Stimulated activated CD4-positive, alpha-beta T cell treated with anti-CD3 and anti-CD28 coated beads, Interleukin-1b, Interleukin-23, amount 100 ng/mL, for 4 hours (primary cell): Measurements from ENCODE around the gene NR1H2.
"Not testable (repeated sequence)": the region's sequence is repeated elsewhere in the genome, so short reads cannot be mapped to it uniquely, and the experiment has no call there.

Experiments
- DNase-seq, 2 donors: peaks; one replicate each; pipeline ENCODE4 v3.0.0-alpha.2; 2020; ENCODE audit warnings: low read depth in 2 of 2

NR1H2 gene

DNA sequence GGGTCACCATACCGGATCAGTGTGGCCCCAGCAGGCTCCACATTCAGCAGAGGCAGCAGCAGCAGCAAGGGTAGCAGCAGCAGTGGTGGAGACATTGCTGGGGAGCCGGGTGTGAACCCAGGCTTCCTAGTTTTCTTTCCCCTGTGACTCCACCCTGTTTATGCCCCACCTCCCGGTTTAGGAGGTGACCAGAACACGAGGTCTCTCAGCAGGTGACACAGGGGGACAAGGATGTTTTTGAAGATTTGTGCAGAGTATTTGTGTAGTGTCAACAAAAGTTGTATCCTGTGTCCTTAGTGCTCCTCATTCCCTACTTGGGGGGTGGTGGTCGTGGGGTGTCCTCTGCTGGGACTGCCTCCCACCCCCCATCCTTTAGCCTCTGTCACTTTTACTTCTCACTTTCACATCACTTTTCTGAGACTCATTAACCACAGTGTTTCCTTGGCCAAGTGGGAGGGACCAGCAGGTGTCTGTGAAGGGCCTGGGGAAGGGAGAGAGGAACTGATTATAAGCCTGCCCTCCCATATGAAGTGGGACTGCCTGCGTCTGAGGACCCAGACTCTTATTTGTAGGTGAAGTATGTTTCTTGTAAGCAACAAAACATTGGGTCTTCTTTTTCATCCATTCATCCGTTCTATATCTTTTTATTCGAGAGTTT, 31.5 kb upstream of the NR1H2 start:
- no peak for DNase-seq

DNA sequence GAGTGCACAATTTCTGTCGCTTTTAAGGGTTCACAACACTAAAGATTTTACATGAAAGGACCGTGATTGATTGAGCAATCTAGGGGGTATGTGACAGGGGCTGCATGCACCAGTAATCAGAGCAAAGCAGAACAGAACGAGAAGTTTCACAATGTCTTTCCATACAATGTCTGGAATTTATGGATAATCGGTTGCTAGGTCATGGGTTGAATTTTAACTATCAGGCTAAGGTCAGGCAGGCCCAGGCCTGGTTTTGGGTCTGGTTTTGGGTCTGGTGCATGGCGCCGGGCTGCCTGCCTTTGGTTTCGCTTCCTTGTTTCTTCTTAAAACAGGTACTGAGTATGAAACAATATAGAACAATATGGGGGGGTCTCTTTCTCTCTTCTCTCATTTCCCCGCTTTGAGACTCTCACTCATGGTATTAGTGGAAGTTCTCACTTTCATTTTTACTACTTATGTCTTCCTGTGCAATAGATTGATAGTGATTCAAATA, 29.1 kb upstream of the NR1H2 start:
- DNase-seq, result not testable (repeated sequence)

DNA sequence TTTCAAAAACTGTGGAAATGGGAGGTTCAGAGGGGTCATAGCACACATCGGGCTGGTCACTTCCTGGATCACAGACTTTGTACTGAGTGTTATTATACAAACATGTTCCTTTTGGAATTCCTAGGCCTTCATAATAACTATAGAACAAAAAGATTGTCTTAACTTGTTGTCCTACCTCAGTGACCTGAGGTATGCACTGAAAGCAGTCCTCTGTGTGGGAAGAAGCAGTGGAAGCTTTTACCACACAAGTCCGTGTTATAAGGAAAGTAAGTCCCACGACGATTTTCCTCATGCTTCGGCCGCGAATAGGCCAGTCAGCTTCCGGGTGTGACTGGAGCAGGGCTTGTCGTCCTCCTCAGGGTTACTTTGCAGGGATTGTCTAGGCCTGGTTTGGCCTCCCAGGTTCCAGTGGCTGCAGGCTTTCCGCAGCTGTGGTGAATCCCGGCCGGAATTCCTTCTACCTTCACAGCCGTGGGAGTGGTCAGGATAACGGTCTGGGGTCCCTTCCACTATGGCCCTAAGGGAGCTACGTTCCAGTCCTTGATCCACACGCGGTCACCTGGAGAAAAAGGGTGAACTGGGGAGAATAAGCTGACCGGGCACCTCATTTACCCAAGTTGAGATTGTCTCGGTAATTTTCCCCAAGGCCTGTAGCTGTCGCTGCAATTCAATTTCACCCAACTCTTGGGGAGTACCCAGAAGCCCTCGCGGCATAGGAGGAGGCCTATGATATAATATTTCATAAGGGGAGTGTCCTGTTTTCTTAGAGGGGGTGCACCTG, 26.8 kb upstream of the NR1H2 start:
- DNase-seq, result no peak

DNA sequence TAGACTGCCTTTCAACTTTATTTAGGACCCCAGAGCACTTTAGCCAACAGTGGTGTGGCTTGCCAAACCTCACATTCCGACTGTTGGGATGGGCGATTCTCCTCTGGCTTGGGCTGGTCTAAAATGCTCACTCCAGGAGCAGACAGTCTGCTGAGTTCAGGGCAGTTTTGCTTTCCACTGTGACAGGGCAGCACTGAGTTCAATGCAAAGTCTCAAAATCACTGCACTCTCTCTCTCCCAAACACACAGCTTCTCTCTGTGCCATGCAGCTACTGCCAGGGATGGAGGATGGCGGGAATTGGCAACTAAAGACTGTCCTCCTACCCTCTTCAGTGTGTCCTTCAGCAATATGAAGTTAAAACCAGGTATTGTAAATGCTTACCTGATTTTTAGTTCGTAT, 24.0 kb upstream of the NR1H2 start:
- DNase-seq, result no peak

DNA sequence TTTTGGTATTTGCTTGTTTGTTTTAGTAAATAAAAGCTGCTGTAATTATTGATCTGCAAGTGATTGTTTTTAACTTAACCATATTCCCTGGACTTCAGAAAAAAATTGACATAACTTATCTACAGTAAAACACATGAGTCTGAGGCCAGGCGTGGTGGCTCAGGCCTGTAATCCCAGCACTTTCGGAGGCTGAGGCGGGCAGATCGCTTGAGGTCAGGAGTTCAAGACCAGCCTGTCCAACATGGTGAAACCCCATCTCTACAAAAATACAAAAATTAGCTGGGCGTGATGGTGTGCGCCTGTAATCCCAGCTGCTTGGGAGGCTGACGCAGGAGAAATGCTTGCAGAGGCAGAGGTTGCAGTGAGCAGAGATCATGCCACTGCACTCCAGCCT, 22.8 kb upstream of the NR1H2 start:
- not testable (repeated sequence) for DNase-seq

DNA sequence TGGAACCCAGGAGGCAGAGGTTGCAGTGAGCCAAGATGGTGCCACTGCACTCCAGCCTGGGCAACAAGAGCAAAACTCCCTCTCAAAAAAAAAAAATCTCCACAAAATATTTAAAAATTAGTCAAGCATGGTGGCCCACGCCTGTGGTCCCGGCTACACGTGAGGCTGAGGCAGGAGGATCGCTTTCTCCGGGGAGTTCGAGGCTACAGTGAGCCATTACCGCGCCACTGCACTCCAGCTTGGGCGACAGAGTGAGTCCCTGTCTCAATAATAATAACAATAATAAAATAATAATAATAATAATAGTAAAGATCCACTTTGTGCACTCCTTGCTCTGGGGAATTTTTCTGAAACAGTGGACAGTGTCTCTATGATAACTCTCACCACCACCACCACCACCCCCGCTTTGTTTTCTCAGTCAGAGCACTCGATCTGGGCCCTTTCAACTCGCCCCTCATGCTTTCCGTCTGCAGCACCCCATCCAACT, 19.5 kb upstream of the NR1H2 start:
- no peak for DNase-seq

DNA sequence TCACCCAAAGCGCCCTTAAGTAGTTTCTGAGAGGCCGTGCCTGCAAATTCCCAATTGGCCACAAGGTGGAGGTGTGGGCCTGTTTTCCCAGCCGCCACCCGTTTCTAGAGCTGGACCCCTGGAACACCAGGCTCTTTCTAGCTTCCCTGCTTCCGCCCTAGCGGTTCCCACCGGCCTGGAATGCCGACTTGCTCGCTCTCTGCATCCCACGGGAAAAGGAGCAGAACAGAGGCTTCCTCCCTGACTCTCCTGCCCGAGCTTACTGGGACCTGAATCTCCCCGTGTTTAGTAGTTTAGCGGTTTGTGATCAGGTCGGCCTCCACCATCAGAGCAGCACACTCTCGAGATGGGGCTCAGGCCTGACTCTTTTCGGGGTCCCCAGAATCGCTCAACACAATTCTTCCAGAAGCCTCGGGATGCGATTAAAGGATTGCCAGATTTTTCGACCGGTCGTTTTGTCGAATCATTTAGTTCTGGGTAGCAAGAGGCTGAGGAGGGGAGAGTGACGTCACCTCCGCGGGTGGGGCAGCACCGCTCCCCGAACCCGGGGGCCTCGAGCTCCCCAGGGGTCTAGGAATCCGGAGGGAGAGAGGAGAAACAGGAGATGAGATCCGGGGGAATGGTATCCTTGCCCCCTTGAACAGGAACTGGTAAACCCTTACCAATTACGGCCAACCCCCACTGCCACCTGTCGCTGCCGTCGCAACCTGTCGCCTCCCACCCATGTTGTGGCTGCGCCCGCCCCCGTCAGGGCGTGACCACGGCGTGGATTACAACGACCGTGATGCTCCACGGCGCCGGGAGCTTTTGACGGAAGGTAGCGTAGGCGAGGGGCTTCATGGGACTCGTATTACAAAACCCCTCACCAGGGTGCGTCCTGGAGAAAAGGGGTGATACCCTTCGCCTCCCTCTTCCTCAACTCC, 18.8 kb upstream of the NR1H2 start:
- DNase-seq, result peak; percentile 84 to 85

DNA sequence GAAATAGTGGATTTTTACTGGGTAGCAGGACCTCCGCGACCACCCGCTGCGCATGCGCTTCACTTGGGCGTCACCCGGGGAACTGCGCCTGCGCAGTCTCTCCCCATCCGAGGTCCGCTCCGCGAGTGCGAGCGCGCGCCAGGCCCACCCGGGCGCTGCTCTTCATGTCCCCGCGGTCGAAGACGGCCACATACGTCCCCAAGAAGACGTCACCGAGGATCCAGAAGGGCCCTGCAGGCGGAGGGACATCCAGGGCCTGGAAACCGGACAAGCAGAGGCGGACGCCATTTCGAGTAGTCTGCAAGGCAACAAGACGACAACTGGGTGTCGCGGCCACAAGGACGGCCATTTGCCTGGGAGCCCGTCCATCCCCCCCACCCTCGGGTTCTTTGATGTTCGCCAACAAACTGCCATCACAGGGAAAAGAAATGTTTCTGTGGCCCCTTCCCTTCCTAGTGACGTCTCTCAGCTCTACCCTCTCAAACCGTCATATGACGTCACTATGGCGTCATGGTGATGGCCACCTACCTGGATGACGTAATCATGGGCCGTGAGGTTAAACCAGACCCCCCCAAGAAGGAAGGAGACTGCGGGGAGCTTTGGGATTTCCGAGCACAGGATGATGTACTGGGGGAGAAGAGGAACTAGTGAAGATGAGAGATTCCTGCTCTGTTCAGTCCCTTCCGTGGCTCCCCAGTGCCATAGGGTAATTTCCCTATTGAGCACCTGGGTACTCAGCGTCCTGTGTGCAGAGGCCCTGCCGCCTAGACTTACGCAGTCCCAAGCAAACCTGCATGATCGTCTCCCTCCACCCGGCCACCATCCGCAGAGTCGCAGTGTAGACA, 17.6 kb upstream of the NR1H2 start:
- DNase-seq, result peak; percentile 72 to 74

DNA sequence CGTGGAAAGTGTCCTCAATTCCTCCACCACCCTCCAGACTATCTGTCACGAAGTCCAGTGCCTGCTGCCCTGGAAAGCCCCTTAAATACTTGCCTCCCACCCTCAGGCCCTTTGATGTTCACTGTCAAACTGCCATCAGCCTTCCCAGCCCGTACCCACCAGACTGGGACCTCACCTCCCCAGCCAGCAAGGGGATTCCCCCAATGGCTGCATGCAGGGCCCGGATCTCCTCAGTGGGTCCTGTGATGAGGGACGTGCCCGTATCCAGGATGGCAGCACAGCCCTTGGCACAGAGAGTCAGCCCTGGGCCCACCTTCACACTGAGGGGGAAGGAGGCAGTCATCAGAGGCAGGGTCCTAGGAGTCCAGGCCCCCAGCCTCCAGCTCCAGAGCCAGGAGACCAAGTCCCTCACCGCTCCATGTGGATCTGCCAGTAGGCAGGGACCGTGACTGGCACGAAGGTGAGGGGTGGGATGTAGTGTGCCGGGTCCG, 16.9 kb upstream of the NR1H2 start:
- no peak for DNase-seq

DNA sequence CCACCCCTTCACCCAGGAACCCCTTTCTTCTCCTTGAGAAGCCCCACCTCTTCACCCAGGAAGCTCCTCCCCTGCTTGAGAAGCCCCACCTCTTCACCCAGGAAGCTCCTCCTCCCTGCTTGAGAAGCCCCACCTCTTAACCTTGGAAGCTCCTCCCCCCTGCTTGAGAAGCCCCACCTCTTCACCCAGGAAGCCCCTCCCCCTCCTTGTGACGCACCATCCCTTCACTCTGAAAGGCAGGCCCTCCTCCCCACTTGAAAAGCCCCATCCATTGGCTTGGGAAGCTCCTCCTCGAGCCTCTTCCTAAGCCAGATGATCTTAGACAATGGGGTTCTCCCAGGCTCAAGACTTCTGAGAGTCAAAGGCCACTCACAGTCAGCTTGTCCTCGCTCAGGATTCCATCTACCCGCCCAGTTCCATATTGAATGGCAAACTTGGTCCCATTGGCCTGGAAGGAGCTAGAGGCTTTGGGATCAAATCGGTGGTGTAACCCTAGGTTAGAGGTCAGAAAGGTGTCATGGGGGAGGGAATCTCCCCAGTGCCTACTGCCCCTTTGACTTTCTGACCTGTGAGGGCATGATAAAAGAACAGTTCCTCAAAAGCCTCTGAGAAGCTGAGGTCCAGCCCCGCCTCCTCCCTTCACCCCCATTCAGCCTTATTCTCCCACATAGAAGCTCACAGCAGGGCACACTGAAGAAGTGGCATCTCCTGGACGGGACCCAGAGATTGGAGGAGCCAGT, 14.8 kb upstream of the NR1H2 start:
- no peak for DNase-seq

DNA sequence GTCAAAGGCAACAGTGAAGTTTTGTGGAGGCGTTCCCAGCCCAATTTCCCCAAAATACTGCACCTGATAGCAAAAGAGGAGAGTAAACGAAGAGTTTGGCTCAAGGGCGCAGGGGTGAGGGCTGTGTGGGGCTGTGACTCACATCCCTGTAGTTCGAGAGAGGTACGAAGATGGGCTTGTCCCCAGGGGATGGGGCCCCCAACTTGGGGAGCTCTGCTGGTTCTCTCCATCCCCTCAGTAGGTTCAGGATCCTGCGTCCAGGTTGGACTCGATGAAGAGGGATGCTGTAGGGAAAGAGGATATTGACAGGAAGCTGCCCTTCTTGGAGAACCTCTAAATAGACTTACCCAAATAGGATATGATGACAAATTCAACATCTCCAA, 14.2 kb upstream of the NR1H2 start:
- no peak for DNase-seq

DNA sequence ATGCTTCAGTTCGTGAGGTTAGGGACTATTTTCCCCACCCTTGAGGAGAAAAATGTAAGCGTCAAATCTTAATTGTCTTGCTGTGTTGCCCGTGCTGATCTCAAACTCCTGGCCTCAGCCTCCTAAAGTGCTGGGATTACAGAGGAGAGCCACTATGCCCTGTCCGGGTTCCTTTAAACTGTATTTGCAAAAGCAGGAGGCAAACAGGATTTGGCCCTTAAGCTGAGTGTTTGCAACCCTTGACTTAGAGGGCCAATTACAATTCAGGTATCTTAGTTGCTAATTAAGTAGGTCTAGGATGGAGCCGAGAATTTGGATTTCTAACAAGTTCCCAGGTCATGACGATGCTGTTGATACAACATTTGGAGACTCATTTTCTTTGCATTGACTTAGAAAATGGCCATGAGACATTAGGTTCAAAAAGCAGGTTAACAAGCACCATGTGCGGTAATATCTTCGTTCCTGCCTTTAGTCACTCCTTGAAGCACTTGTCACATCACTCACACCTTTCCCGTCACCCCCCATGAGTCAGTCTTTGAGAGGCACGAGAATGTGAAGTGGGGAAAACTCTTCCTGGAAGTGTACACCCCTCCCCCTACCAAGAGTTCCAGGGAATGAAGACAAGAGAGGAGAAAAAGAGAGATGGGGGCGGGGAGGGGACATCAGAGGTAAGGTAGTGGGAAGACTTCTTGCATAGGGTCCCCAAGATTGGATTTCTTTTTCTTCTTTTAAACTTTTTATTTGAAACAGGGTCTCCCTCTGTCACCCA, 13.4 kb upstream of the NR1H2 start:
- no peak for DNase-seq

DNA sequence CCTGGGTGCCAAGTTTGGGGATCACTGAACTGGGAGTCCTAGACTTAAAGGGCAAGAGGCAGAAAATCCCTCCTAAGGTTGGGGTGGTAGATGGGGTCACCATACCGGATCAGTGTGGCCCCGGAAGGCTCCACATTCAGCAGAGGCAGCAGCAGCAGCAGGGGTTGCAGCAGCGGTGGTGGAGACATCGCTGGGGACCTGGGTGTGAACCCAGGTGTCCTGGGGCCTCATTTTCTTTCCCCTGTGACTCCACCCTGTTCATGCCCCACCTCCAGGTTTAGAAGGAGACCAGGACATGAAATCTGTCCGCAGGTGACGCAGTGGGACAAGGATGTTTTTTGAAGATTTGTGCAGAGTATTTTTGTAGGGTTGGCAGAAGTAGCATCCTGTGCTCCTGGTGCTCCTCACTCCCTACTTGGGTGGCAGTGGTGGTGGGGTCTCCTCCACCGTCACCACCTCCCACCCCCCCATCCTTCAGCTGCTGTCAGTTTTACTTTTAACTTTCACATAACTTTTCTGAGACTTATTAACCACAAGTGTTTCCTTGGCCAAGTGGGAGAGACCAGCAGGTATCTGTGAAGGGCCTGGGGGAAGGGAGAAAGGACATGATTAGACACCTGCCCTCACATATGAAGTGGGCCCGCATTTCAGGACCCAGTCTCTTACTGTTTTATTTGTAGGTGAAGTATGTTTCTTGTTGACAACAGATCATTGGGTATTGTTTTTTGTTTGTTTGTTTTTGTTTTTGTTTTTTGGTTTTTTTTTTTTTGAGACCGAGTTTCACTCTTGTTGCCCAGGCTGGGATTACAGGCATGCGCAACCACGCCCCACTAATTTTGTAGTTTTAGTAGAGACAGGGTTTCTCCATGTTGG, 10.6 kb upstream of the NR1H2 start, which contains the start of gene NAPSA:
NAPSA (minus strand) TSS at position 206 of the 873 bp plus-strand sequence; CDS start at position 188, 18 bp downstream.
- DNase-seq, result no peak

DNA sequence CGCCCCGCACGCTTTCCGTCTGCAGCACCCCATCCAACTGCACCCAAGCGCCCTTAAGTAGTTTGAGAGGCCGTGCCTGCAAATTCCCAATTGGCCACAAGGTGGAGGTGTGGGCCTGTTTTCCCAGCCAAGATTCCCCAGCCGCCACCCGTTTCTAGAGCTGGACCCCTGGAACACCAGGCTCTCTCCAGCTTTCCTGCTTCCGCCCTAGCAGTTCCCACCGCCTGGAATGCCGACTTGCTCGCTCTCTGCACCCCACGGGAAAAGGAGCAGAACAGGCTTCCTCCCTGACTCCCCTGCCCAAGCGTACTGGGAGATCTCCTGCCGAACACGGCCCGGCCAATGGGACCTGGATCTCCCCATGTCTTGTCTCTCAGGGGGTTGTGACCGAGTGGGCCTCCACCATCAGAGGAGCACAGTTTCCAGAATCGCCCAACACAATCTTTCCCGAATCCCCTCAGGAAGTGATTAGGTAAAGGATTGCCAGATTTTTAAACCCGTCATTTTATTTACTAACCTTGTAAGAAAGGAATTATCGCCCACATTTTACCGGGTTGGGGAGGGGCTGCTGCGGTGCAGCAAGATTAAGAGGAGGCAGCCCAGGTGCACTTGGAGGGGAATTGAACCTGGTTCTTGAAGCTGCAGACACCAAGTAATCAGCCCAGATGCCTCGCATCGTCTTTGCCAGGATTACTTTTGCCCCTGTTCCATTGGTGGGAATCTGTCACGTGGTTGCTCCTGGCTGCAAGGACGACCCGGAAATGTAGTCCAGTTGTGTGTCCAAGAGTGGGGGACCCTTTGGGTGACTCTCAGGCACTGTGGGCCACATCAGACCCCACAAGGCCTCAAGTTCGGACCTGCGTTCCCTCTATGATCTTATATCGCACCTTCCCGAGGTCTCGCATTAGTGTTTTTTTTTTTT, 7.3 kb upstream of the NR1H2 start:
- DNase-seq, result peak; percentile 65 to 72

DNA sequence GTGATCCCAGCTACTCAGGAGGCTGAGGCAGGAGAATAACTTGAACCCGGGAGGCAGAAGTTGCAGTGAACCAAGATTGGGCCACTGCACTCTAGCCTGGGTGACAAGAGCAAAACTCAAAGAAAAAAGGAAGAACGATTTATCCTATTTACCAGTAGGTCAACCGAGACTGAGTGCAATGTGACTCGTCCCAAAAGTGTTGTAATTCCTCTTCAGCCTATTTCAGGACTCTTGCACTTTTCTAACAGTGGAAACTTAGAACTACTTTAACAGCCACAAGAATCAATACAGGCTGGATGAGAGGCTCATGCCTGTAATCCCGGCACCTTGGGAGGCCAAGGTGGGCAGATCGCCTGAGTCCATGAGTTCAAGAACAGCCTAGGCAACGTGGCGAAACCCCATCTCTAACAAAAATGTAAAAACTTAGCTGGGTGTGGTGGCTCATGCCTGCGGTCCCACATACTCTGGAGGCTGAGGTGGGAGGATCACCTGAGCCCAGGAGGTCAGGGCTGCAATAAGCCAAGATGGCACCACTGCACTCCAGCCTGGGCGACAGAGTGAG, 4.3 kb upstream of the NR1H2 start:
- DNase-seq, result no peak

DNA sequence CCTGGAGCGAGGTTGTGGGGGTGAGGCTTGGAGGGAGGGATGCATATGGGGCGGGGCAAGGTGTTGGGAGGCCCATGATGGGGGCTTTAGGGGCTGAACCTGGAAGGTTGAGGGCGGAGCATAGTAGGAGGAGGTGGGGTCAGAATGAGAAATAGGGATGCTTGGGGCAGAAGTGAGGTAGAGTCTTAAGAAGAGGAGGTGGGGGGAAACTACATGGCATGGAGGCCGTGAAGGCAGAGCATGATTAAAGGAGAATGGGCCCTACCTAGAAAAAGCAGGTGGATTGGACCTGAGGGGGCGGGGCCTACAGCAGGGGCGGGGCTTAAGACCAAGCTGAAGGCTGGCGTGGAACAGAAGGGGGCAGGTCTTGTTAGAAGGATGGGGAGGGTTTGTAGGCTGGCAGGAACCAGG, 799 bp downstream of the NR1H2 start:
- DNase-seq, result peak; percentile 41 to 53

DNA sequence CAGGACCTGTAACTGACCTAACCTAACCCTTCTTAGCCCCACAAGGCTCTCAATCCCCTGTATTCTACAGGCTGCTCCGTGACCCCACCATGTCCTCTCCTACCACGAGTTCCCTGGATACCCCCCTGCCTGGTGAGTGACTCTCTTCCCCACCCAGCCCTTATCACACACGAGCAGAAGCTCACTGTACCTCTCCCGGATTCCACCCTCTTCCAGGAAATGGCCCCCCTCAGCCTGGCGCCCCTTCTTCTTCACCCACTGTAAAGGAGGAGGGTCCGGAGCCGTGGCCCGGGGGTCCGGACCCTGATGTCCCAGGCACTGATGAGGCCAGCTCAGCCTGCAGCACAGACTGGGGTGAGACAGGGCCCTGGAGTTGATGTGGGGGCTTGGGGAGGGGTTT, 1.3 kb downstream of the NR1H2 start:
- DNase-seq, result no peak
